ENCODE results near the gene PTPRG. TPM values are rescaled to one million over a fixed set of nuclear protein-coding genes. Genes with fewer than 3 reads are reported as not detected.

Gene PTPRG
- total and polyA plus RNA-seq, 2 donors (not counting 3 experiments of a cell fraction or from before 2014, with no cell fraction given): 8.9 to 39.1 TPM

- H3K4me3 ChIP-seq (replicated peaks in 1 of 3; ENCODE audit: insufficient read depth in 1 of 3, low read depth in 1 of 3, low read length in 3 of 3): no peak overlapping the region
- H3K27me3 ChIP-seq (ENCODE audit: control insufficient read depth in 2 of 2, insufficient read depth in 2 of 2, low read length in 2 of 2): no peaks in the 10 kb centered on the region
- no peak for DNase-seq (ENCODE audit: low read depth, low spot score)
- H2AFZ ChIP-seq (ENCODE audit: low read depth, low read length): no peak overlapping the region
- H3K9ac ChIP-seq (replicated peaks; ENCODE audit: extremely low read depth, insufficient read depth, low read length): no peak overlapping the region
- no peak overlapping the region for H3K27ac ChIP-seq (ENCODE audit: insufficient read depth, low read depth, low read length)
- TF ChIP-seq POLR2AphosphoS5 (IDR thresholded peaks at IDR 0.05; ENCODE audit: insufficient read depth, low read depth, low read length): no peak
- TF ChIP-seq MYC (IDR thresholded peaks at IDR 0.05; ENCODE audit: low read depth, low read length): no peak
- no peak for TF ChIP-seq MAX (IDR thresholded peaks at IDR 0.05; ENCODE audit: insufficient read depth, insufficient read length)
- no peak for TF ChIP-seq FOS (IDR thresholded peaks at IDR 0.05; ENCODE audit: borderline replicate concordance, insufficient read depth, low read length)
- no peak for TF ChIP-seq POLR2A (IDR thresholded peaks at IDR 0.05; ENCODE audit: low read depth, low read length)
- TF ChIP-seq EZH2 (IDR thresholded peaks at IDR 0.05; ENCODE audit: borderline replicate concordance, low read depth, low read length, severe bottlenecking): no peak
- TF ChIP-seq CTCF (IDR thresholded peaks at IDR 0.05; ENCODE audit: extremely low read depth in 1 of 2, insufficient read depth in 1 of 2, low read depth in 1 of 2, low read length in 2 of 2): no peak
- TF ChIP-seq JUN (IDR thresholded peaks at IDR 0.05; ENCODE audit: borderline replicate concordance, insufficient read depth, insufficient read length, low read depth): no peak
- TF ChIP-seq GATA2 (IDR thresholded peaks at IDR 0.05; ENCODE audit: insufficient read depth, insufficient read length, low read depth, low read length): no peak
- POLR2A ChIA-PET: no interaction called here
- no peaks in the 10 kb centered on the region for H4K20me1 ChIP-seq (replicated peaks; ENCODE audit: control insufficient read depth, extremely low read depth, insufficient read depth, low read length)
- dilution Hi-C loops (cut with MboI; ENCODE audit: extremely low pct_ligation_motif_present, low sequenced_read_pairs) (no loop called here), intact Hi-C loops (cut with micrococcal nuclease) (no loop called here)
- H3K9me1 ChIP-seq (replicated peaks; ENCODE audit: control insufficient read depth, extremely low read depth, insufficient read depth, low read length): no peaks in the 10 kb centered on the region
- no TSS peak for BruUV-seq (replicated peaks)
- CTCF ChIA-PET: interaction anchor here (0.5 to 0.8 kb wide), 3 partner anchors 49 to 843 kb away, joined by 3 to 4 read pairs (median 4); no protein-coding TSS in a partner anchor
- FAIRE-seq: no peak
- H3K79me2 ChIP-seq (ENCODE audit: control insufficient read depth, insufficient read depth, low read length): no peaks in the 10 kb centered on the region
- H3K36me3 ChIP-seq (ENCODE audit: control insufficient read depth in 2 of 2, extremely low read depth in 1 of 2, insufficient read depth in 2 of 2, low read length in 2 of 2): no peaks in the 10 kb centered on the region
- H3K4me2 ChIP-seq (ENCODE audit: insufficient read depth, low read length): no peak overlapping the region
- no peaks in the 10 kb centered on the region for H3K4me1 ChIP-seq (ENCODE audit: control insufficient read depth, extremely low read depth, insufficient read depth, low read length)
- H3K9me3 ChIP-seq (replicated peaks; ENCODE audit: control insufficient read depth, insufficient read depth, low read length): no peaks in the 10 kb centered on the region
Observed at GRCh38 chr3:61734749-61735686, 173.6 kb downstream of the PTPRG start.
